HL-60/S4 treated with retinoic acid at 250 ng/mL for 4 days and 3 days (cell line): ENCODE data around the gene PIK3CB.
"Not testable (repeated sequence)": the region's sequence is repeated elsewhere in the genome, so short reads cannot be mapped to it uniquely, and the experiment has no call there.

ENCODE experiments used
- in situ Hi-C: fragments of 300-500 bp; cut with MboI; formaldehyde crosslinking; loops from 2 replicates; pipeline ENCODE4 v1.7.0; 2022; ENCODE audit warnings: low sequenced_read_pairs

The PIK3CB gene

DNA sequence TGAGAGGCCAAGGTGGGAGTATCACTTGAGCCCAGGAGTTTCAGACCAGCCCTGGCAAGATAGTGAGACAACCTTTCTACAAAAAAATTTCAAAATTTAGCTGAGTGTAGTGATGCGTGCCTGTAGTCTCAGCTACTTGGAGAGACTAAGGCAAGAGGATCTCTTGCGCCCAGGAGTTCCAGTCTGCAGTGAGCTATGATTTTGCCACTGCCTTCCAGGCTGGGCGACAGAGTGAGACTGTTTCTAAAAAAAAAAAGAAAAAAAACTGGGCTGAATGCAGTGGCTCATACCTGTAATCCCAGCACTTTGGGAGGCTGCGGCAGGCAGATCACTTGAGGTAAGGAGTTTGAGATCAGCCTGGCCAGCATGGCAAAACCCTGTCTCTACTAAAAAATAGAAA, 14.0 kb upstream of the PIK3CB start:
- in situ Hi-C loops: no loop called here

- in situ Hi-C loops: not testable (repeated sequence)
Measured at GRCh38 chr3:138846824-138847223, 12.1 kb upstream of the PIK3CB start.

DNA sequence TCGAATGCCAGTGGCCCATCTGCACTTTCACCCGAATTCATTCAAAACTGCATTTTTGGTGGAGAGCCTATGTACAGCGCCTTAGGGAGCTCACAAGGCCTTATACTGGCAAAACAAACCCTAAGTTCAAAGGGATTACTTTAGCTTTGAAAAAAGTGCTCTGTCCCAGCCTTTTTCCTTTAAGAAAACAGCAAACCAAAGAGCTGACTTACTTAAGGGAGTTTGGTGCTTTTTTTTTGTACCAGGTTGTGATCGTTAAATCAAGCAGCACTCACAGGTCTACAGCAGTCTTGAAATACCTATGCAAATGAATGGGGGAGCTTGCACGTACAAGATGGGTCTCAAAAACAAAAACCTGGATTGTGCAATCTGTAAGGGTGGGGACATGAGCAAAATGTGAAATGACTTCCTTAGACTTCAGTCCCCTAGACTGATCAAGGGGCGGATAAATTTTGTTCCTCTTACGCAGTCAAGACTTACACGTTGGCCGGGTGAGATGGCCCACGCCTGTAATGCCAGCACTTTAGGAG, 11.6 kb upstream of the PIK3CB start:
- in situ Hi-C loops: no loop called here

- in situ Hi-C loops: no loop called here
Measured at GRCh38 chr3:138845771-138846173, 11.0 kb upstream of the PIK3CB start.

GRCh38 chr3:138845181-138845601, 10.5 kb upstream of the PIK3CB start:
- in situ Hi-C loops: no loop called here

DNA sequence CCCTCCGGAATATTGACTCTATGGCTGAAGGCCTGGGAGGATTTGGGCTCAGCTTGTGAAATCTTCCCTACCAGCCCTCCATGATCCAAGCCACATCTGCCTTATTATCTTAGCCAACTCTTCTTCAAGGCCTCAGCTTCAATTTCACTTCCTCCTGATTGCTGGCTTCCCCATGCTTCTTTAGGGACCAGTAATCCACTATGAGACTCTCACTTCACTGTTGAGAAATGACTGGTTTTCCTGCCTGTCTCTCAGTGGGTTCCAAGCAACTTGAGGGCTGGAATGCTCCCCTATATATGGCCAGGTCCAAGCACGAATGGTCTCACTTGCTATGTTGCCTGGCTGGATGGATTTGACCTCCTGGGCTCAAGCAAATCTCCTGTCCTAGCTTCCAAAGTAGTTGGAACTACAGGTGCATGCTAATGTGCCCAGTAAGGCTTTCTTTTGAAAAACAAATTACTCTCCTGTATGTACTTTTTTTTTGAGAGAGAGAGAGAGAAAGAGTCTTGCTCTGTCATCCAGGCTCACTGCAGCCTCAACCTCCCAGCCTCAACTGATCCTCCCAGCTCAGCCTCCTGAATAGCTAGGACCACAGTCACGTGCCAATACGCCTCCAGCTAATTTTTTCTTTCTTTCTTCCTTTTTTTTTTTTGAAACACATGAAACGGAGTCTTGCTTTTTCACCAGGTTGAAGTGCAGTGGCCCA, 7.9 kb upstream of the PIK3CB start:
- in situ Hi-C loops: no loop called here

DNA sequence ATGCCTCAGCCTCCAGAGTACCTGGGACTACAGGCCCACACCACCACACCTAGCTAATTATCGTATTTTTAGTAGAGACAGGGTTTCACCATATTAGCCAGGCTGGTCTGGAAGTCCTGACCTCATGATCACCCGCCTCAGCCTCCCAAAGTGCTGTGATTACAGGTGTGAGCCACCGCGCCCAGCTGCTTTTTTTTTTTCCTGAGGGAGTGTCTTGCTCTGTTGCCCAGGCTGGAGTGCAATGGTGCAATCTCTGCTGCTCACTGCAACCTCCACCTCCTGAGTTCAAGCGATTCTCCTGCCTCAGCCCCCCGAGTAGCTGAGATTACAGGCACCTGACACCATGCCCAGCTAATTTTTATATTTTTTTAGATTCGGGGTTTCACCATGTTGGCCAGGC, 3.7 kb upstream of the PIK3CB start:
- in situ Hi-C loops: not testable (repeated sequence)

GRCh38 chr3:138835846-138836245, 1.1 kb upstream of the PIK3CB start:
- in situ Hi-C loops: not testable (repeated sequence)

GRCh38 chr3:138835397-138835757, 649 bp upstream of the PIK3CB start:
- in situ Hi-C loops: no loop called here

DNA sequence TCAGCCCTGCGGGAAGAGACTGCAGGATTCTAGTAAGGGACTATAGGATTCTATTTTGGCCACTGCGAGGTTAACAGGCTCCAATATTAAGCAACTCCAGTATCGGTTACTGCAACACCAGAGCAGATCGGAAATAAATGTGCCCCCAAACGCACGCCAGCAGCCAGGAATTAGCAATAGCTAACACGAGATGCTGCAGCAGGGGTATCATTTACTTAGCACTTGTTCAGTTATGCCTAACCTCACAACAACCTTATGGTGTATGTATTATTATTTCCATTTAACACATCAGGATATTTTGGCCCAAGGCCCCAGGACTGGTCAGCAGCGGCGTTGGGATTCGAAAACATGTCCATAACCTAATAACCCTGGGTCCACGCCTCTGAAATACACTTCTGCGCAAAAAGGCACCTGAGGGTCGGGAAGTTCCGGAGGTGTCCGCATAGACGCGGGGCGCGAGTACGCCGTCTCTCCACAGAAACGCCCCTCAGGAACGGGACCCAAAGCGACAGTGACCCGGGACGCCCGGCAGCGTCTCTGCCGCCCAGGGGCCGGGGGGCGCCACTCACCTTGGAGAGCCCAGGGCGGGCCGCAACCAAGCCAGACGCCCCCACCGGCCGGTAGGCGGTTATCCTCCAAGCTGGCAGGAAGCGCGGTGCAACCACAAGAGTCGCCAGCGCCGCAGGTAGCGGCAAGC, 681 bp downstream of the PIK3CB start:
- in situ Hi-C loops: no loop called here

DNA sequence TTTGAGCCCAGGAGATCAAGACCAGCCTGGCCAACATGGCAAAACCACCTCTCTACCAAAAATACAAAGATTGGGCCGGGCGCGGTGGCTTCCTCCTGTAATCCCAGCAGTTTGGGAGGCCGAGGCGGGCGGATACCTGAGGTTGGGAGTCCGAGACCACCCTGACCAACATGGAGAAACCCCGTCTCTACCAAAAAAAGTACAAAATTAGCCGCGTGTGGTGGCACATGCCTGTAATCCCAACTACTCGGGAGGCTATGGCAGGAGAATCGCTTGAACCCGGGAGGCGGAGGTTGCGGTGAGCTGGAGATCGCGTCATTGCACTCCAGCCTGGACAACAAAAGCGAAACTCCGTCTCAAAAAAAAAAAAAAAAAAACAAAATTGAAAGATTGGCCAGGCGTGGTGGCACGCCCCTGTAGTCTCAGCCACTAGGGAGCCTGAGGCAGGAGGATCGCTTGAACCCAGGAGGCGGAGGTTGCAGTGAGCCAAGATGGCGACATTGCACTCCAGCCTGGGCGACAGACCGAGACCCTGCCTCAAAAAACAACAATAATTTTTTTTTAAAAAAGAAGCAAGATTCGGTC, 2.2 kb downstream of the PIK3CB start:
- in situ Hi-C loops: not testable (repeated sequence)

- in situ Hi-C loops: no loop called here
Measured at GRCh38 chr3:138829886-138830510, 4.7 kb downstream of the PIK3CB start.

GRCh38 chr3:138829097-138829496, 5.6 kb downstream of the PIK3CB start:
- in situ Hi-C loops: no loop called here

DNA sequence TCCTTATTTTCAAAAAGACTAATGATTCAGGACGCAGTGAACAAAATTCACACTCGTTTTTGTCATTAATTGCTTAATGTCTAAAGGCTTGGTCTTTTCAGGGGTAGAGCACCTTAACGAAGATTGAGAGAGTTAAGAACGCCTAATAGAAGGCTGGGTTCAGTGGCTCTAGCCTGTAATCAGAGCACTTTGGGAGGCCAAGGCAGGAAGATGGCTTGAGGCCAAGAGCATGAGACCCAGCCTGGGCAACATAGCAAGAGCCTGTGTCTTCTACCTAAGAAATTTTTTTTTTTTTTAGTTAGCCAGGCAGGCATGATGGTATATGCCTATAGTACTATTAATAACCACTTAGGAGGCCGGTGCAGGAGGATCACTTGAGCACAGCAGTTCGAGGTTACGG, 7.5 kb downstream of the PIK3CB start:
- in situ Hi-C loops: no loop called here

DNA sequence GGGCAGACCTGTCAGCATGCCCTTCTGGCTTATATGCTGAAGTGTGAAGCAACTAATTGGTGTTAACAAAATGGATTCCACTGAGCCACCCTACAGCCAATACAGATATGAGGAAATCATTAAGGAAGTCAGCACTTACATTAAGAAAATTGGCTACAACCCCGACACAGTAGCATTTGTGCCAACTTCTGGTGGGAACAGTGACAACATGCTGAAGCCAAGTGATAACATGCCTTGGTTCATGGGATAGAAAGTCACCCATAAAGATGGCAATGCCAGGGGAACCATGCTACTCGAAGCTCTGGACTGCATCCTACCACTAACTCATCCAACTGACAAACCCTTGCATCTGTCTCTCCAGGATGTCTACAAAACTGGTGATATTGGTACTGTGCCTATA, 9.4 kb downstream of the PIK3CB start:
- in situ Hi-C loops: no loop called here

DNA sequence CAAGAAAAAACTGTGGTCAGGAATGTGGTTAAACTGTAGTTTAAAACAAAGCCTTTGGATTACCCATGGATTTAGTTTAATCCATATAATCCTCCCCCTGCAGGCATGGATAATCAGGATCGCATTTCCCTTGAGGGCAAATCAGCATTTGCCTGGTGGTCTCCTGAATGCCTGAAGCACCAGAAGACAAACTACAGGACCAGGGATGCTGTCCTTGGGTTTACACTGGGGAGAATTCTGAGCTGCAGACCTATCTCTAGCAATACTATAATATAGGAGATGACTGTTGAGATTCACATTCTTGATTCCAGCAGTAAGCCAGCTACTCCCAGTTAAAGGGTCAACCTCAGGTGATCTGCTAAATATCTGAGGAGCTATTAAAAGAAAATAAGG, 10.6 kb downstream of the PIK3CB start:
- in situ Hi-C loops: no loop called here

- in situ Hi-C loops: not testable (repeated sequence)
Measured at GRCh38 chr3:138820379-138820778, 14.3 kb downstream of the PIK3CB start.

- in situ Hi-C loops: no loop called here
Measured at GRCh38 chr3:138818185-138818860, 16.4 kb downstream of the PIK3CB start.

- in situ Hi-C loops: no loop called here
Measured at GRCh38 chr3:138817695-138818094, 17.0 kb downstream of the PIK3CB start.

GRCh38 chr3:138812806-138813205, 21.9 kb downstream of the PIK3CB start:
- in situ Hi-C loops: no loop called here
